Measurements from ENCODE around the gene HUWE1. TPM values are rescaled to one million over a fixed set of nuclear protein-coding genes. Genes with fewer than 3 reads are reported as not detected.

Gene HUWE1
- total RNA-seq, 1 donor = 167 TPM

GRCh38 chrX:53571494-53571893 is 115.0 kb downstream of the HUWE1 start:
- no peak for DNase-seq (ENCODE audit: low read depth)
- TF ChIP-seq CTCF (IDR thresholded peaks at IDR 0.05; ENCODE audit: insufficient read depth, low read depth, low read length) = no peak
- H3K4me3 ChIP-seq (ENCODE audit: low read depth, low read length) = no peak overlapping the region

GRCh38 chrX:53563324-53563723 is 123.2 kb downstream of the HUWE1 start:
- no peak for DNase-seq (ENCODE audit: low read depth)
- no peak for TF ChIP-seq CTCF (IDR thresholded peaks at IDR 0.05; ENCODE audit: insufficient read depth, low read depth, low read length)
- no peak overlapping the region for H3K4me3 ChIP-seq (ENCODE audit: low read depth, low read length)

GRCh38 chrX:53561912-53562311 is 124.6 kb downstream of the HUWE1 start:
- no peak overlapping the region for H3K4me3 ChIP-seq (ENCODE audit: low read depth, low read length)
- TF ChIP-seq CTCF (IDR thresholded peaks at IDR 0.05; ENCODE audit: insufficient read depth, low read depth, low read length) = no peak
- no peak for DNase-seq (ENCODE audit: low read depth)

- no peak for DNase-seq (ENCODE audit: low read depth)
- H3K4me3 ChIP-seq (ENCODE audit: low read depth, low read length) = no peak overlapping the region
- TF ChIP-seq CTCF (IDR thresholded peaks at IDR 0.05; ENCODE audit: insufficient read depth, low read depth, low read length) = no peak
Observed at GRCh38 chrX:53558646-53559045, 127.9 kb downstream of the HUWE1 start.

GRCh38 chrX:53556868-53557267 is 129.7 kb downstream of the HUWE1 start:
- no peak for TF ChIP-seq CTCF (IDR thresholded peaks at IDR 0.05; ENCODE audit: insufficient read depth, low read depth, low read length)
- H3K4me3 ChIP-seq (ENCODE audit: low read depth, low read length) = no peak overlapping the region
- DNase-seq (ENCODE audit: low read depth) = no peak

- no peak for DNase-seq (ENCODE audit: low read depth)
- TF ChIP-seq CTCF (IDR thresholded peaks at IDR 0.05; ENCODE audit: insufficient read depth, low read depth, low read length) = no peak
- H3K4me3 ChIP-seq (ENCODE audit: low read depth, low read length) = no peak overlapping the region
Observed at GRCh38 chrX:53550756-53551463, 135.6 kb downstream of the HUWE1 start.

- no peak for DNase-seq (ENCODE audit: low read depth)
- TF ChIP-seq CTCF (IDR thresholded peaks at IDR 0.05; ENCODE audit: insufficient read depth, low read depth, low read length) = no peak
- H3K4me3 ChIP-seq (ENCODE audit: low read depth, low read length) = no peak overlapping the region
Observed at GRCh38 chrX:53547668-53548067, 138.9 kb downstream of the HUWE1 start.
